GM12892 (cell line): ENCODE results near the gene QKI.

Source experiments
- DNase-seq: peaks from one replicate; pipeline ENCODE4 v3.0.0; 2011; ENCODE audit not compliant: insufficient read length
- FAIRE-seq: peaks from 2 replicates; lab custom pipeline; 2011; peaks lifted over from hg19 to GRCh38; lab: Jason Lieb, UNC
- POLR2A ChIP-seq: IDR thresholded peaks from 2 replicates; pipeline ENCODE4 v1.6.1; 2011; ENCODE audit warnings: low read depth, low read length, control low read depth
- POLR2AphosphoS5 ChIP-seq: IDR thresholded peaks from 2 replicates; pipeline ENCODE4 v1.6.1; 2011; ENCODE audit warnings: low read depth, low read length, control low read depth
- TAF1 ChIP-seq: IDR thresholded peaks from 2 replicates; pipeline ENCODE4 v1.6.1; 2011; ENCODE audit warnings: low read depth, mild to moderate bottlenecking, control low read depth, low read length, borderline replicate concordance

QKI gene

DNA sequence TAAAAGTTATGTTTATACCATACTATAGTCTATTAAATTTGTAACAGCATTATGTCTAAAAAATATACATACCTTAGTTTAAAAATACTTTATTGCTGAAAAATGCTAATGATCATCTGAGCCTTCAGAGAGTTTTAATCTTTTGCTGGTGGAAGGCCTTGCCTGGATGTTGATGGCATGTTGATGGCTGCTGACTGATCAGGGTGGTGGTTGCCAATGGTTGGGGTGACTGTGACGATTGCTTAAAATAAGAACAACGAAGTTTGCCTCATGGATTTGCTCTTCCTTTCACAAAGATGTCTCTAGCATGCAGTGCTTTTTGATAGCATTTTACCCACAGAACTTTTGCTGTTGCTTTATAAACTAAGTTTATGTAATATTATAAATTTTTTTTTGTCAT is 68.6 kb downstream of the QKI start:
- FAIRE-seq (no peak), DNase-seq (no peak)
- TF ChIP-seq POLR2AphosphoS5 (no peak), POLR2A (no peak), TAF1 (no peak)

GRCh38 chr6:163485388-163485851 is 70.9 kb downstream of the QKI start:
- DNase-seq (no peak), FAIRE-seq (no peak)
- TF ChIP-seq POLR2A (no peak), TAF1 (no peak), POLR2AphosphoS5 (no peak)

DNA sequence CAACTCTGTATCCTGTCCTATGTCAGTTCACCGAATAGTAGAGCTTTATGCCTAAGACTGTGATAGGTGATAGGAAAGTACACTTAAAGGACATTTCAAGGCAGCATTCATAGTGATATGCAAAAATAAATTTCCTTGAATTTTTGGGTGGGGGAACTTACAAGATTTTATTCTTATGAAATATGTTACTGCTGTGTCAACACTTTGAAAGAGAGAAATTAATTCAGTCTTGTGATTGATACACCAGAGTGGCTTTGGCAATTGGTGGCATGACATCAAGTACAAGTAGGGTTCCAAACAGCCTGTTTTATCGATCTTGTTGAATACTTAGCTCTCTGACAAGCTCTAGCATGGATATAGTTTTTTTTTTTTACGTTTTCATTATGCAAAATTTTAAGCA is 72.3 kb downstream of the QKI start:
- no peak for TF ChIP-seq POLR2AphosphoS5
- TF ChIP-seq POLR2A, result no peak
- no peak for TF ChIP-seq TAF1
- FAIRE-seq (no peak), DNase-seq (no peak)

- DNase-seq (no peak), FAIRE-seq (no peak)
- TF ChIP-seq TAF1 (no peak), POLR2AphosphoS5 (no peak), POLR2A (no peak)
Measured at GRCh38 chr6:163487606-163488005, 73.1 kb downstream of the QKI start.

- DNase-seq, result no peak
- TF ChIP-seq TAF1, result no peak
- no peak for TF ChIP-seq POLR2AphosphoS5
- TF ChIP-seq POLR2A, result no peak
- FAIRE-seq, result no peak
Measured at GRCh38 chr6:163489584-163489983, 75.1 kb downstream of the QKI start.

DNA sequence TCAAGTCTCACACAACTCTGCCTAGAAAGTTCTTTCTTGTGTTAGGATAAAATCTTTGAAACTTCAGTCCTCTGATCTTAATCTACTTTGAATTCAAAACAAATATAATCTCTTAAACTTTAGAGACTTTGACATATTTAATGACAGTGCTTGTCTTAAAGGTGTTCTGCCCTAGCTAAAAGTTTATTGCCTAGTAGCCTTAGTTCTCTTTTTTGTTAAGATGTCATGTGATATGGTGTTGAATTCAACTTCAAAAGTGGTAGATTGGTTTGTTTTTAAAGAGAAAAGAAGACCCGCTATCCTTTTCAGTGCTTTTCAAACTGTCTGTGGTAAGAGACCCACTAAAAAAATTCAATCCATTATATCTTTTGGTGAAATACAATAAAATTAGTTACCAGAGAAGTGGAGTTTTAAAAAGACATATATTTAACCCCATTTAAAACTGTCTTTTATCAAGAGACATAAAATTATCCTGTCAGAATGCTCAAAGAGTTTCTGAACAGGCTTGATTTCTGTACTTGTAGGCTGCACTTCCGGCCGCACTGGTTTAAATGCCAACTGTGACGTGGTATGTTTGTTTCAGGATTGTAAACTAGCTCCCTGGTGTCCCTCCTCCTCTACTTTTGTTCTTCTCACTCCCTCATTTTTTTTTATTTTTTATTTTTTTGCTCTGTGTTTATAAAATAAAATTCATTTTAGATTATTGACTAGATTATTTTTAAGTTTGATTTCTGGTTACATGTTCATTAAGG is 76.5 kb downstream of the QKI start:
- TF ChIP-seq POLR2AphosphoS5 (no peak), POLR2A (no peak), TAF1 (no peak)
- DNase-seq (no peak), FAIRE-seq (no peak)

DNA sequence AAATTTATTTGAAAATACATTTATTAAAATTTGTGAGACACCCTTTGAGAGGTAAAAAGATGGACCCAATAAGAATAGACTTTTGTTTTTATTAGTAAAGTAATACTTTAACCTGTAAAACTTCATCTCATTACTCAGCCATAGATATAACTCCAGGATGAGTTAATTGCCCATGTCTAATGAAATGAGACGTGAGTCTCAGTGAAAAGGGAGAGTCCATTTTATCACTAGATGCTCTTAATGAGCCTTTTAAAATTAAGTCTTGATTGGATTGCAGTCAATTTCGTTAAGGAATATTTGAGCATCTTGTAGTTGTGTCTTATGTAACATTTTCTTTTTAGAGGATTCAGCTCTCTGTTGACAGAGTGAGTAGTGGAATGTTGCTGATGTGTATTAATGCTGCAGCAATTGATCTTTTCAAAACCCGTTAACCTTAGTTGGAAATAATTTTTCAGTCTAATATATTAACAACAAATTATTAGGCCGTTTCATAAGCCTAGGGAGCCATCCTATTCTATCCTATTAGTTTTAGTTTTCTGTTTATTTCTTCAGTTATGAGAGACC is 77.3 kb downstream of the QKI start:
- no peak for DNase-seq
- FAIRE-seq, result no peak
- TF ChIP-seq POLR2A (no peak), TAF1 (no peak), POLR2AphosphoS5 (no peak)

DNA sequence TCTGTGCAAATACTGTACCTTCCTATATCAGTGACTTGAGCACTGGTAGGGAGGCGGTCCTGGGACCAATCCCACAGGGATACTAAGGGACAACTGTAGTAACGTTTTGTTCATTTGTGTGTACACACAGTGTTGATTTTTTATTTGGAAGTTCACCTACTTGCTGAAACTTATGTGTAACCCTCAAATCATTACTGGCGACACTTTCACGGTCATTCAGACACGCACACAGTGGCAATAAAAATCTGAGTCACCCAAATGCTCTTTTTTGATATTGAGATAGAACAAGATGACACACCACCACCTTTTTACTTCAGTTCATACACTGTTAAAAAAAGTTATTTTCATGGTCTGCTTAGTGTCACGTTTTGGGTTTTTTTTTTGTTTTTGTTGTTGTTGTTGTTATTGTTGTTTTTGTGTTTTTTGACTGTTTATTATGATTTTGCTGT is 79.8 kb downstream of the QKI start:
- FAIRE-seq (no peak), DNase-seq (no peak)
- TF ChIP-seq POLR2A (no peak), TAF1 (no peak), POLR2AphosphoS5 (no peak)

DNA sequence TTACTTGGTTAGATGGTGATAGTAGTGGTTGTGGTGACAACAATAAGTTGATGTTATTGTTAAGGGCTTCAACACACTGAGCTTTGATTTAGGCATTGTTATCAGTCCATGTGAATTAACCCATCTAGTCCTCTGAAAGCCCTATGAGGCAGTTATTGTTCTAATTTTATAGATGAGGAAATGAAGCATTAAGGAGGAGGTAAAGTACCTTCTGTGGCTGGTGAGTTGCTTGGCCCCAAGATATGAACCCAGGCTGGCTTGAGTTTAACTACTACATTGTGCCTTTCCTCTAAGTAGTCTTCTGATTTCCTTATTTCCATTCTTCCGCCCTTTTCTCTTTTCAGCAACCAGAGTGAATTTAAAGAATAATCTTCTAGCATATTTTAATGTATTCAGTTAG is 81.7 kb downstream of the QKI start:
- TF ChIP-seq TAF1 (no peak), POLR2AphosphoS5 (no peak), POLR2A (no peak)
- FAIRE-seq (peak; percentile 57), DNase-seq (no peak)

DNA sequence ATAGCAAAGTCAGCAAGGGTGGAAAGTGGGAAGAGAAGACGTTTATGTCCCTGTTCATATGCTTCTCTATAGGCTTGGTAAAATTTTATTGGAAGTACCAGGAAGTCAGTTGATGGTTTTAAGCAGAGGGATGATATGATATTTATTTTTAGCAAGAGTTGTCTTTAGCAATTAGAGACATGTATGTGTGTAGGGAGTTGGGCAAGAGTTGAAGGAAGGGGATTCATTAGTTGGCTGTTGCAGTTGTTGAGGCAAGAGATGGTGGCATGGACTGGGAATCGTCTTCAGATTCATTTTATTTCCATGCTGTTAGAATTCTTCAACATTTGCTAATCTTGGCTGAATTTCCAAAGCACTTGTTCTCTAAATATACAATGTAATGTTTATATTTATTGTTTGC is 85.6 kb downstream of the QKI start:
- DNase-seq (no peak), FAIRE-seq (no peak)
- TF ChIP-seq TAF1 (no peak), POLR2A (no peak)

GRCh38 chr6:163501026-163501425 is 86.5 kb downstream of the QKI start:
- FAIRE-seq (no peak), DNase-seq (no peak)
- no peak for TF ChIP-seq TAF1

DNA sequence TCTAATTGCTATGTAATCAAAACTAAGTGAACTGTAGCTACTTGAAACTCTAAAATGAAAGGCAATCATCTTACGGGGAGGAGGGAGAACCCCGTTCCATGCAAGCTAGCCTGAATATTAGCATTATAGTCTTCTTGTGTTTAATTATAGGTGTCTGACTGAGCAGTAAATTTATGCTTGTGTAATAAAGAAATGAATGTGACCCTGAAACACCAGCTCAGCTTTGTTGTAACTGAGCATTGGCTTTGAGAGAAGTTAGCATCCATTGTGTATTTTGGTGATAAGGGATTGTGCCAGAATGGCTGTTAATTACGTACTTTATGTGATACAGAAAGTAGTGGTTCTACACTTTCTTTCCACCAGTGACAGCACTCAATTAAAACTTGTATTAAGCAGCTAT is 86.9 kb downstream of the QKI start:
- TF ChIP-seq TAF1 (no peak), POLR2A (no peak), POLR2AphosphoS5 (no peak)
- DNase-seq, result no peak
- FAIRE-seq, result no peak
